Astrocyte (in vitro differentiated cells and primary cell): ENCODE measurements around the gene IL10.

Experiments
- EZH2 ChIP-seq: IDR thresholded peaks from 2 replicates; pipeline ENCODE4 v1.6.1; 2012; ENCODE audit warnings: mild to moderate bottlenecking, low read length, inconsistent platforms; ENCODE audit not compliant: insufficient read depth
- TF ChIP-seq, protein P1 (sequence below): IDR thresholded peaks from 2 replicates; pipeline ENCODE4 v1.5.1; 2011; ENCODE audit warnings: low read depth, mild to moderate bottlenecking, inconsistent platforms, low read length, moderate library complexity; ENCODE audit not compliant: insufficient read depth

DNA sequence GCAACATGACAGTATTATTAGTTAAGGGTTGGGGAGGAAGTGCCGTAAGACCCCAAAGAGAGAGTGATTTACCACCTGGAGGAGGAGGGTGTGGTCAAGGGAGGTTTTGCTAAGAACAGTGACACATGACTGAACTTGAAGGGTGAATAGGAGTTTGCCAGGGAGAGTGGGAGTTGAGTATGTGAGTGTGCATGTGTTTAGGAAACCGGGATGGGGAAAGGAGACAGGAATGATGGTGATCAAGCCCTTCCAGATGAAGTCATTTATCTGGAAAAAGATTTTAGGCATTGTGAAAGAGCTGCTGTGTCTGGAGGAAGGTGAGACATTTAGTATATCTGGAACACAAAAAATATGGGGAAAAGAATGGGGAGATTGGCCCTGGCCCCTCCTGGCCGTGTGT lies 28.1 kb upstream of the IL10 start:
- TF ChIP-seq, protein P1, sequence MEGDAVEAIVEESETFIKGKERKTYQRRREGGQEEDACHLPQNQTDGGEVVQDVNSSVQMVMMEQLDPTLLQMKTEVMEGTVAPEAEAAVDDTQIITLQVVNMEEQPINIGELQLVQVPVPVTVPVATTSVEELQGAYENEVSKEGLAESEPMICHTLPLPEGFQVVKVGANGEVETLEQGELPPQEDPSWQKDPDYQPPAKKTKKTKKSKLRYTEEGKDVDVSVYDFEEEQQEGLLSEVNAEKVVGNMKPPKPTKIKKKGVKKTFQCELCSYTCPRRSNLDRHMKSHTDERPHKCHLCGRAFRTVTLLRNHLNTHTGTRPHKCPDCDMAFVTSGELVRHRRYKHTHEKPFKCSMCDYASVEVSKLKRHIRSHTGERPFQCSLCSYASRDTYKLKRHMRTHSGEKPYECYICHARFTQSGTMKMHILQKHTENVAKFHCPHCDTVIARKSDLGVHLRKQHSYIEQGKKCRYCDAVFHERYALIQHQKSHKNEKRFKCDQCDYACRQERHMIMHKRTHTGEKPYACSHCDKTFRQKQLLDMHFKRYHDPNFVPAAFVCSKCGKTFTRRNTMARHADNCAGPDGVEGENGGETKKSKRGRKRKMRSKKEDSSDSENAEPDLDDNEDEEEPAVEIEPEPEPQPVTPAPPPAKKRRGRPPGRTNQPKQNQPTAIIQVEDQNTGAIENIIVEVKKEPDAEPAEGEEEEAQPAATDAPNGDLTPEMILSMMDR: no peak
- TF ChIP-seq EZH2: no peak
